Islet of Langerhans (tissue), 1 donor: ENCODE results near the gene MTHFD2L.
"Not testable (repeated sequence)": the region's sequence is repeated elsewhere in the genome, so short reads cannot be mapped to it uniquely, and the experiment has no call there.

Source experiments
- FAIRE-seq: peaks from one replicate; lab custom pipeline; 2011; peaks lifted over from hg19 to GRCh38; lab: Jason Lieb, UNC

MTHFD2L gene

GRCh38 chr4:74157561-74158465 lies at the start of gene MTHFD2L:
MTHFD2L (plus strand) TSS chr4:74158118; CDS start chr4:74158139, 21 bp downstream.
- FAIRE-seq, result no peak

GRCh38 chr4:74108457-74109115 lies 49.3 kb upstream of the MTHFD2L start:
- peak; percentile 9 for FAIRE-seq

GRCh38 chr4:74109116-74109869 lies 48.6 kb upstream of the MTHFD2L start:
- FAIRE-seq, result no peak

- FAIRE-seq, result no peak
These were observed 47.9 kb upstream of the MTHFD2L start for GRCh38 chr4:74109870-74110605.

- FAIRE-seq, result no peak
These were observed 47.2 kb upstream of the MTHFD2L start for GRCh38 chr4:74110670-74111069.

- no peak for FAIRE-seq
These were observed 46.5 kb upstream of the MTHFD2L start for GRCh38 chr4:74111306-74111975.

- no peak for FAIRE-seq
These were observed 45.9 kb upstream of the MTHFD2L start for GRCh38 chr4:74111990-74112389.

GRCh38 chr4:74112399-74113105 lies 45.4 kb upstream of the MTHFD2L start:
- no peak for FAIRE-seq

- FAIRE-seq, result no peak
These were observed 43.7 kb upstream of the MTHFD2L start for GRCh38 chr4:74114234-74114633.

- peak; percentile 85 for FAIRE-seq
These were observed 40.8 kb upstream of the MTHFD2L start for GRCh38 chr4:74117024-74117534.

GRCh38 chr4:74118600-74119338 lies 39.1 kb upstream of the MTHFD2L start:
- no peak for FAIRE-seq

GRCh38 chr4:74120086-74120485 lies 37.8 kb upstream of the MTHFD2L start:
- FAIRE-seq, result no peak

- no peak for FAIRE-seq
These were observed 36.0 kb upstream of the MTHFD2L start for GRCh38 chr4:74121643-74122579.

GRCh38 chr4:74123065-74123728 lies 34.7 kb upstream of the MTHFD2L start:
- no peak for FAIRE-seq

GRCh38 chr4:74125029-74125428 lies 32.9 kb upstream of the MTHFD2L start:
- no peak for FAIRE-seq

GRCh38 chr4:74127745-74128144 lies 30.2 kb upstream of the MTHFD2L start:
- FAIRE-seq, result no peak

- FAIRE-seq, result not testable (repeated sequence)
These were observed 27.1 kb upstream of the MTHFD2L start for GRCh38 chr4:74130843-74131242.

GRCh38 chr4:74132188-74132587 lies 25.7 kb upstream of the MTHFD2L start:
- FAIRE-seq, result not testable (repeated sequence)
